EH (cell line): ENCODE data around the gene MFSD6.
"Not testable (repeated sequence)": the region's sequence is repeated elsewhere in the genome, so short reads cannot be mapped to it uniquely, and the experiment has no call there.

Experiments
- DNase-seq: peaks from one replicate; pipeline ENCODE4 v3.0.0-alpha.2; 2015; ENCODE audit warnings: low read depth

Gene MFSD6

GRCh38 chr2:190407662-190408537 lies at the start of gene MFSD6:
Gene MFSD6, plus strand, starts transcription at chr2:190408355. Its CDS starts 27,675 bp downstream, at chr2:190436030.
- peak; percentile 40 for DNase-seq

DNA sequence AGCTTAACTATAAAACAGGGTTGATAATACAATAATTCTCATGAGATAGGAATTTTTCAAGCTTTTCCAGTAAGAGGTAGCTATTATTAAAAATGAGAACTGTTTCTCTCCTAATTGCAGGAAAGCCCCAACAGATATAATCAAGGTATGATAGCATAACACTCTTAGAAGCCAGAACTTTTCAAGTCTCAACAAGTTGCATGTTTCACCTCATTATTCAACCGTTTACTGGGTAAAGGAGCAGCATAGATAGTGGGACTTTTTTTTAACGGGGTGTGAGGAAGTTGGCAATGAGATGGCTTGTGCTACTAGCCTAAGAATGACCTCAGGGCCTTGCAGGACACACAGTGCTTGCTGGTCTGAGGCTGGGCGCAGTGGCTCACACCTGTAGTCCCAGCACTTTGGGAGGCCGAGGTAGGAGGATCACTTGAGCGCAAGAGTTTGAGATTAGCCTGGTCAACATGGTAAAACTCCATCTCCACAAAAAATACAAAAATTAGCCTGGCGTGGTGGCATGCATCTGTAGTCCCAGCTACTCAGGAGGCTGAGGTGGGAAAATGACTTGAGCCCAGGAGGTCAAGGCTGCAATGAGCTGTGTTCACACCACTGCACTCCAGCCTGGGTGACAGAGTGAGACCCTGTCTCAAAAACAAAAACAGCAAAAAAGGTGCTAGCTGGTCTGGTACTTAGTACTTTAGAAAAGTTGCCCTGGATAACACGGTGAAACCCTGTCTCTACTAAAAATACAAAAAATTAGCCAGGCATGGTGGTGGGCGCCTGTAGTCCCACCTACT lies 49.3 kb upstream of the MFSD6 start:
- DNase-seq: not testable (repeated sequence)

GRCh38 chr2:190360561-190360960 lies 47.6 kb upstream of the MFSD6 start:
- DNase-seq: no peak

DNA sequence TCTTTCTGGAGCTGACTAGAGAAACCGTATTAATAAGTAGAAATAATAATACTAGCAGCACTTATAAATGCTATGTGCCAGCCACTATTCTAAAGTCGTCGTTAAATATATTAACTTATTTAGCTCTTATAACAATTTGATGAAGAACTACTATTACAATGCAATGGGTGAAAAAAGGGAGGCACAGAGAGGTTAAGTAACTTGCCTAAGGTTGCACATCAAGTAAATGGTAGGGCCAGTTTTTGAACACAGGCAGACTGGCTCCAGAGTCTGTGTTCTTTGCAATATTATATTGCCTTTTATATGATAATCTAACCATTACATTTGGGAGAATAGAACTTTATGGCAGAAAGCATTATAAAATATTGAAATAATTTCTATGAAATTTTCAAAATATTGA lies 47.2 kb upstream of the MFSD6 start:
- DNase-seq: no peak

DNA sequence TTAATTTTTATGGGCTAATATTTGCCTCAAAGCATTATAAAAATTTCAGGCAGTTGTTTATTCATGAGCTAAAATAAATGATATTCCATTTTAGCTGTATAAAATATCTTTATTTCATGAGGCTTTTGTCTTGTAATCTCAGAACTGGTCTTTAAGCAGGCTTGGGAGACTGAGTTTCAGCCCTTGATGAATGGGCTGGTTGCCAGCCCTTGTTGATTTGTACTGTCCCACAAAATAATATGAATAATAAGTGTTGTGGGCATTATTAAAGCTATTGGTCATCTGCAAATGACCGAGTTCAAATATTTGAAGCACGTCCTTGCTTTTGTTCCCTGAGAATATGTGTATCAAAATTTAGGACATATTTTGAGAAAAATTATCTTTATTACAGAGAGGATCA lies 46.6 kb upstream of the MFSD6 start:
- no peak for DNase-seq

DNA sequence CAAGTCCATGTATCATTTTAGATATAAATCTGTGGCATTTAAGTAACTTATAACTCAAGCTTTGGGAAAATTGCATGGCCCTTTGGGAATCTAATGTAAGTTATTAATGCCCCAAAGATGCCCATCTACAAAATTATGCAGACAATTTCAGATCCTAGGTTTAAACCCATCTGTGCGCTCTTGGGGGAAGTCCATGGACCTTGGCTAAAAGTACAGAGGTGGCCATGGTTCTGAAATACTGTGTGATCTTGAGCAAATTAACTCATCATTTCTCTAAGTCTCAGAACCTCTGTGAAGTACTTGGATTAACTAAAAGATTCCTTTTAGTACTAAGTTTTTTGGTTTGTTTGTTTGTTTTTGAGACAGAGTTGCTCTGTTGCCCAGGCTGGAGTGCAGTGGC lies 45.3 kb upstream of the MFSD6 start:
- DNase-seq: no peak

DNA sequence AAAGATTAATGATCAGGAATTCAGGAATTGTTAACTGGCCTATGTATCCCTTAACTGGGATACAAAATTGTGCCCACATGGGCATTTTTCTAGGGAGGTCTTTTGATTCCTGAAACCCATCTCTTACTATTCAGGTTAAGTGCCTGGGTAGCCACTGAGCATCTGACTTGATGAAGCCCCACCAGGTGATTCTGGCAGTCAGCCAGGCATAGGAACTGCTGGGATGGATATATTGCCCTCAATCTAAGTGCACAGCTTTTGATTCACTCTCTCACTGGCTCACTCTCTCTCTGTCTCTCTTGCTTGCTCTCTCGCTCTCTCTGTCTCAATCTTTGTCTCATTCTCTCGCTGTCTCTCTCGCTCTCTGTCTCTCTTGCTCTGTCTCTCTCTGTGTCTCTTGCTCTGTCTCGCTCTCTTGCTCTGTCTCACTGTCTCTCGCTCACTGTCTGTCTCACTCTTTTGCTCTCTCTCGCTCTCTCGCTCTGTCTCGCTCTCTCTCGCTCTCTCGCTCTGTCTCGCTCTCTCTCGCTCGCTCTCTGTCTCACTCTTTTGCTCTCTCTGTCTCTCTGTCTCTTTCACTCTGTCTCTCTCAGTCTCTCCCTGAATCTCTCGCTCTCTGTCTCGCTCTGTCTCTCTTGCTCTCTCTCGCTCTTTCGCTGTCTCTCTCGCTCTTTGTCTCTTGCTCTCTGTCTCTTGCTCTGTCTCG lies 42.5 kb upstream of the MFSD6 start:
- no peak for DNase-seq

- no peak for DNase-seq
These were observed 41.9 kb upstream of the MFSD6 start for GRCh38 chr2:190366248-190366753.

- DNase-seq: no peak
These were observed 41.1 kb upstream of the MFSD6 start for GRCh38 chr2:190367091-190367490.

DNA sequence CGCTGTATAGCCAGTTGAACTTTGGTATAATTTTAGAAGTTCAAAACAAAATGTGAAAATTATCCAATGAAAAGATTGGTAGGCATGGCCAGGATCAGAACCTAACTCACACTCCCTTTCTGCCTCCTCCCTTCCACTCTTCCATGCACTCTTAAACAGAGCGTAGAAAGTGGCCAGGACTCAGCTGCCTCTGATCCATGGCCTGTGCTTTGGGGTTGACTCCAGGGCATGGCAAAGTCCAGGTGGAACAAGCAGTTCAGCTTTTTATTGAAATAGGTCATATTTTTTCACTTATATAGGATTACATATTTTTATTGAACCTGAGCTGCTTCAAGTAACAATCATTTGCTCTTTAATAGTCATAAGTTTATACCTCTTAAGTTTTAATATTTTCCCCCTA lies 38.5 kb upstream of the MFSD6 start:
- no peak for DNase-seq

- no peak for DNase-seq
These were observed 32.1 kb upstream of the MFSD6 start for GRCh38 chr2:190376083-190376482.

GRCh38 chr2:190376591-190377245 lies 31.4 kb upstream of the MFSD6 start:
- no peak for DNase-seq

- DNase-seq: no peak
These were observed 29.3 kb upstream of the MFSD6 start for GRCh38 chr2:190378880-190379237.

- DNase-seq: no peak
These were observed 28.7 kb upstream of the MFSD6 start for GRCh38 chr2:190379249-190379964.

- peak; percentile 14 for DNase-seq
These were observed 27.2 kb upstream of the MFSD6 start for GRCh38 chr2:190380962-190381412.

GRCh38 chr2:190382851-190383250 lies 25.3 kb upstream of the MFSD6 start:
- DNase-seq: peak; percentile 49

DNA sequence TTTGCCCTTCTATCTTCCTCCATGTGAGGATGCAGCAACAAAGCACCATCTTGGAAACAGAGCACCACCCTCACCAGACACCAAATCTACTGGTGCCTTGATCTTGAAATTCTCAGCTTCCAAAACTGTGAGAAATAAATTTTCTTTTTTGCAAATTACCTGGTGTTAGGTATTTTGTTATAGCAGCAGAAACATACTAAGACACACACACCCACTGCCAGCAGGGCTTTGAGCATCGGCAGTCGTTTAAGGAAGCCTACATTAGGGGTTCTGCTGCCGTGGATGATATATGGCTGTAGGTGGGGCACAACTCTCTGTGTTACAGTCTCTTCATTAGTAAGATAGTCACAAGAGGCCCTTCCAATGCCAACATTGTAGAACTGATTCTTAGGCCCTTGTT lies 20.7 kb upstream of the MFSD6 start:
- no peak for DNase-seq

- no peak for DNase-seq
These were observed 11.9 kb upstream of the MFSD6 start for GRCh38 chr2:190396271-190396670.

DNA sequence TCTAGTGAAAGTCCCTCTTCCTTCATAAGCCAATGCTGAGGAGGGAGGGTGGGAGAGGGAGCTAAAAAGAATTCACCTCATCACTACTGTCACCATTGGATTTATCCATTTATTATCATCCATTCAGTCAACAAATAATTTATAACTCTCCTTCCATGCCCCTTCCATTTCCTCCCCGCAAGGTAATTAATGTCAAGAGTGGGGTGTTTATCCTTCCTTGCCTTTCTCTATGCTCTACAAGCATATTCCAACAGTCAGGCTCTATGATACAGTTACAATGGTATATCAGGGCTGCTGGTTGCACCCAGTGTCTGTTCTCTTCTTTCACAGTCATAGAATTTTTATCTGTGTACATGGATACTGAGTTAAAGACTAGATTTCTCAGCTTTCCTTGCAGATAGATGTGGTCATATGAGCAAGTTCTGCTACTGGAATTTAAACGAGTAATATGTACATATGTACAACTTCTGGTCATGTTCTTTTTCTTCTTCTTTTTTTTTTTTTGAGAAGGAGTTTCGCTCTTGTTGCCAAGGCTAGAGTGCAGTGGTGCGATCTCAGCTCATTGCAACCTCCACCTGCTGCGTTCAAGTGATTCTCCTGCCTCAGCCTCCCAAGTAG lies 5.1 kb upstream of the MFSD6 start:
- DNase-seq: no peak

DNA sequence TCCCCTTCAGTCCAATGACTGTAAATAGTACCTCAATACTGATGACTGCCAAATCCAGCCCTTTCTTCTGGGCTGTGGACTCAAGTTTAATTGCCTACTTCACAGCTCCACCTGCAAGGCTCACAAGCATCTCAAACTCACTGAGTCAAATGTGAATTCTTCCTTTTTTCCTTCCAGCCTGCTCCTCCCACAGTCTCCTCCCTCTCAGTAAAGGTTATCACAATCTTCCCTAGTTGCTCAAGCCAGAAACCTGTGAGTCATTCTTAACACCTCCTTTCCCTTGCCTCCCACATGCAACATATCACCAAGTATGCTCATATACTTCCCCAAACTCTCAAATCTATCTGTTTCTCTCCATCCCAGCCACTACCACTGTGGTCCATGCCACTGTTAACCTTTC lies 3.7 kb upstream of the MFSD6 start:
- DNase-seq: peak; percentile 44

DNA sequence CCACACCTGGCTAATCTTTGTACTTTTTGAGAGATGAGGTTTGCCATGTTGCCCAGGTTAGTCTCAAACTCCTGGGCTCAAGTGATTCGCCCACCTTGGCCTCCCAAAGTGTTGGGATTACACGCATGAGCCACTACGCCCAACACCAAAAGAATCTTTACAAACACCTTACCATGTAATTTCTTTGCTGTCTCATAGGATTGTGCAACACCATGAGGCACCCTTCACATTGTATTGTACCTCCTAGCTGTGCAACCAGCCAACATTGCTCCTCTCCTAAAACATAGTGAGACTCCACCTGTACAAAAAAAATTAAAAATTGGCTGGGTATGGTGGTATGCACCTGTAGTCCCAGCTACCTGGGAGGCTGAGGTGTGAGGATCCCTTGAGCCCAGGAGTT lies 3.1 kb upstream of the MFSD6 start:
- DNase-seq: no peak
